HG03039 (cell line): ENCODE results near the gene CSMD2.

Experiments
- ATAC-seq: cut with Tn5 transposase; IDR thresholded peaks from one replicate; pipeline ENCODE4 v1.9.1; 2021; ENCODE audit warnings: mild to moderate bottlenecking, moderate library complexity; ENCODE audit not compliant: unreplicated experiment

CSMD2 gene

GRCh38 chr1:33725037-33725436 lies 440.0 kb downstream of the CSMD2 start:
- ATAC-seq = no peak

GRCh38 chr1:33724348-33724747 lies 440.7 kb downstream of the CSMD2 start:
- no peak for ATAC-seq

GRCh38 chr1:33723251-33723650 lies 441.8 kb downstream of the CSMD2 start:
- ATAC-seq = no peak

GRCh38 chr1:33721301-33721815 lies 443.7 kb downstream of the CSMD2 start:
- ATAC-seq = no peak

GRCh38 chr1:33719771-33720670 lies 445.0 kb downstream of the CSMD2 start:
- no peak for ATAC-seq

- ATAC-seq = no peak
Measured at GRCh38 chr1:33719326-33719725, 445.7 kb downstream of the CSMD2 start.

- no peak for ATAC-seq
Measured at GRCh38 chr1:33718186-33718585, 446.8 kb downstream of the CSMD2 start.

GRCh38 chr1:33716976-33717688 lies 447.9 kb downstream of the CSMD2 start:
- no peak for ATAC-seq

- ATAC-seq = no peak
Measured at GRCh38 chr1:33715195-33715811, 449.7 kb downstream of the CSMD2 start.

- ATAC-seq = no peak
Measured at GRCh38 chr1:33714421-33714820, 450.6 kb downstream of the CSMD2 start.

GRCh38 chr1:33713058-33713877 lies 451.8 kb downstream of the CSMD2 start:
- ATAC-seq = no peak

GRCh38 chr1:33712186-33712585 lies 452.8 kb downstream of the CSMD2 start:
- no peak for ATAC-seq

- ATAC-seq = no peak
Measured at GRCh38 chr1:33711511-33711910, 453.5 kb downstream of the CSMD2 start.

GRCh38 chr1:33710967-33711366 lies 454.1 kb downstream of the CSMD2 start:
- no peak for ATAC-seq

GRCh38 chr1:33709783-33710718 lies 455.0 kb downstream of the CSMD2 start:
- ATAC-seq = no peak

- ATAC-seq = no peak
Measured at GRCh38 chr1:33709174-33709782, 455.8 kb downstream of the CSMD2 start.

- ATAC-seq = no peak
Measured at GRCh38 chr1:33706634-33707255, 458.3 kb downstream of the CSMD2 start.

GRCh38 chr1:33703464-33703863 lies 461.6 kb downstream of the CSMD2 start:
- ATAC-seq = no peak
